ENCODE results near the gene TMEM120B. TPM values are rescaled to one million over a fixed set of nuclear protein-coding genes. Genes with fewer than 3 reads are reported as not detected.

The TMEM120B gene
- total and polyA plus RNA-seq, 2 of the 4 experiments (the other 2 are of a cell fraction) = 10.6 to 18.4 TPM

- Histone ChIP-seq H2BK5ac (ENCODE audit: low read depth, low read length, poor library complexity, severe bottlenecking) (no peak overlapping the region), H3K4me1 (ENCODE audit: control insufficient read depth, insufficient read depth, low read length) (no peaks in the 10 kb centered on the region), H2BK15ac (ENCODE audit: low read depth, low read length) (no peak overlapping the region), H3K27ac (ENCODE audit: insufficient read depth, low read length) (no peak overlapping the region), H3K4me2 (ENCODE audit: low read depth, low read length) (no peak overlapping the region), H2AFZ (replicated peaks; ENCODE audit: low read length, poor library complexity) (no peak overlapping the region), H3K9ac (ENCODE audit: low read depth, low read length) (no peak overlapping the region), H3K18ac (ENCODE audit: low read depth, low read length) (no peak overlapping the region), H2BK20ac (ENCODE audit: low read depth, low read length) (no peak overlapping the region), H3K79me1 (ENCODE audit: low read depth in 1 of 2, low read length in 2 of 2) (no peaks in the 10 kb centered on the region), H2BK120ac (ENCODE audit: low read depth, low read length) (no peak overlapping the region), H3K9me3 (ENCODE audit: control insufficient read depth, insufficient read depth, low read length) (no peaks in the 10 kb centered on the region), H2AK5ac (ENCODE audit: low read depth, low read length) (no peak overlapping the region), H4K5ac (ENCODE audit: low read depth, low read length) (no peak overlapping the region), H3K9me1 (ENCODE audit: insufficient read depth, low read length) (no peaks in the 10 kb centered on the region), H2AK9ac (replicated peaks; ENCODE audit: low read depth, low read length, poor library complexity) (no peak overlapping the region), H4K8ac (ENCODE audit: low read depth in 2 of 2, low read length in 2 of 2) (no peak overlapping the region), H3K4ac (ENCODE audit: low read depth, low read length) (no peak overlapping the region), H3K56ac (ENCODE audit: extremely low read depth, insufficient read depth, low read length) (no peak overlapping the region), H3K23ac (ENCODE audit: low read depth, low read length) (no peak overlapping the region), H3K36me3 (ENCODE audit: control insufficient read depth, insufficient read depth, low read length) (no peaks in the 10 kb centered on the region), H3K4me3 (ENCODE audit: insufficient read depth, low read depth, low read length) (no peak overlapping the region), H3K27me3 (ENCODE audit: control insufficient read depth, insufficient read depth, low read length) (peaks cover 2% of the 10 kb centered on the region; the same call in 1 of the 2 replicates), H4K20me1 (ENCODE audit: insufficient read depth, low read length) (no peaks in the 10 kb centered on the region), H4K91ac (ENCODE audit: insufficient read depth, low read depth, low read length) (no peak overlapping the region), H3K14ac (replicated peaks; ENCODE audit: low read depth, low read length) (no peak overlapping the region)
- in situ Hi-C loops (cut with MboI; ENCODE audit: low sequenced_read_pairs) (loop anchor here (5.0 kb wide), 1 partner anchor 89 kb away; no protein-coding TSS in a partner anchor), dilution Hi-C loops (cut with HindIII; ENCODE audit: low sequenced_read_pairs, unreplicated experiment) (no loop called here), intact Hi-C loops (cut with micrococcal nuclease) (no loop called here)
- ATAC-seq (ENCODE audit: low read depth) (no peak), DNase-seq (no peak)
- POLR2A ChIA-PET (ENCODE audit: unreplicated experiment) = no interaction called here
- no CpG with 5 or more reads among the region's 7 CpGs for WGBS, 2 experiments (ENCODE audit: extremely low coverage in 2 of 2, insufficient read length in 1 of 2)
- CTCF ChIA-PET = interaction anchor here (1.2 kb wide), 1 partner anchor 101 kb away, joined by 6 read pairs; no protein-coding TSS in a partner anchor
- TF ChIP-seq MXI1 (IDR thresholded peaks at IDR 0.05; ENCODE audit: borderline replicate concordance, low read depth, low read length) (no peak), POLR2A (IDR thresholded peaks at IDR 0.05; ENCODE audit: low read depth, low read length) (no peak), SMC3 (IDR thresholded peaks at IDR 0.05; ENCODE audit: low read depth, low read length) (no peak), BHLHE40 (IDR thresholded peaks at IDR 0.05; ENCODE audit: low read depth, low read length) (no peak), CEBPB (IDR thresholded peaks at IDR 0.05; ENCODE audit: low read depth, low read length) (no peak), RFX5 (IDR thresholded peaks at IDR 0.05; ENCODE audit: low read depth, low read length) (no peak), ELK1 (IDR thresholded peaks at IDR 0.05; ENCODE audit: borderline replicate concordance, low read depth, low read length) (no peak), MAFK (IDR thresholded peaks at IDR 0.05; ENCODE audit: low read depth, low read length) (no peak), NFE2L2 (IDR thresholded peaks at IDR 0.05; ENCODE audit: low read depth, low read length) (no peak), RAD21 (IDR thresholded peaks at IDR 0.05; ENCODE audit: low read length) (no peak), FOS (IDR thresholded peaks at IDR 0.05; ENCODE audit: low read depth, low read length) (no peak), MAZ (IDR thresholded peaks at IDR 0.05; ENCODE audit: borderline replicate concordance, low read depth, low read length) (no peak), RCOR1 (IDR thresholded peaks at IDR 0.05; ENCODE audit: insufficient replicate concordance, low read length) (no peak), CHD1 (IDR thresholded peaks at IDR 0.05; ENCODE audit: low read depth, low read length) (no peak)
- TF ChIP-seq, protein P1, sequence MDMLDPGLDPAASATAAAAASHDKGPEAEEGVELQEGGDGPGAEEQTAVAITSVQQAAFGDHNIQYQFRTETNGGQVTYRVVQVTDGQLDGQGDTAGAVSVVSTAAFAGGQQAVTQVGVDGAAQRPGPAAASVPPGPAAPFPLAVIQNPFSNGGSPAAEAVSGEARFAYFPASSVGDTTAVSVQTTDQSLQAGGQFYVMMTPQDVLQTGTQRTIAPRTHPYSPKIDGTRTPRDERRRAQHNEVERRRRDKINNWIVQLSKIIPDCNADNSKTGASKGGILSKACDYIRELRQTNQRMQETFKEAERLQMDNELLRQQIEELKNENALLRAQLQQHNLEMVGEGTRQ (IDR thresholded peaks at IDR 0.05; ENCODE audit: low read depth, low read length) = no peak
- TF ChIP-seq, protein P2, sequence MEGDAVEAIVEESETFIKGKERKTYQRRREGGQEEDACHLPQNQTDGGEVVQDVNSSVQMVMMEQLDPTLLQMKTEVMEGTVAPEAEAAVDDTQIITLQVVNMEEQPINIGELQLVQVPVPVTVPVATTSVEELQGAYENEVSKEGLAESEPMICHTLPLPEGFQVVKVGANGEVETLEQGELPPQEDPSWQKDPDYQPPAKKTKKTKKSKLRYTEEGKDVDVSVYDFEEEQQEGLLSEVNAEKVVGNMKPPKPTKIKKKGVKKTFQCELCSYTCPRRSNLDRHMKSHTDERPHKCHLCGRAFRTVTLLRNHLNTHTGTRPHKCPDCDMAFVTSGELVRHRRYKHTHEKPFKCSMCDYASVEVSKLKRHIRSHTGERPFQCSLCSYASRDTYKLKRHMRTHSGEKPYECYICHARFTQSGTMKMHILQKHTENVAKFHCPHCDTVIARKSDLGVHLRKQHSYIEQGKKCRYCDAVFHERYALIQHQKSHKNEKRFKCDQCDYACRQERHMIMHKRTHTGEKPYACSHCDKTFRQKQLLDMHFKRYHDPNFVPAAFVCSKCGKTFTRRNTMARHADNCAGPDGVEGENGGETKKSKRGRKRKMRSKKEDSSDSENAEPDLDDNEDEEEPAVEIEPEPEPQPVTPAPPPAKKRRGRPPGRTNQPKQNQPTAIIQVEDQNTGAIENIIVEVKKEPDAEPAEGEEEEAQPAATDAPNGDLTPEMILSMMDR (conservative IDR thresholded peaks at IDR 0.05; ENCODE audit: low read depth, low read length) = no peak
- no TSS peak for BruUV-seq (replicated peaks)
Observed at GRCh38 chr12:121693155-121693687, 19.3 kb upstream of the TMEM120B start.

All from IMR-90 (cell line).